Stimulated activated CD8-positive, alpha-beta memory T cell treated with anti-CD3 and anti-CD28 coated beads, Interleukin-15, amount 100 ng/mL, for 1 hour (primary cell): ENCODE measurements around the gene GPC5.
"Not testable (repeated sequence)": the region's sequence is repeated elsewhere in the genome, so short reads cannot be mapped to it uniquely, and the experiment has no call there.

Source experiments
- DNase-seq: peaks from one replicate; pipeline ENCODE4 v3.0.0-alpha.2; 2020; ENCODE audit warnings: low read depth

The GPC5 gene

DNA sequence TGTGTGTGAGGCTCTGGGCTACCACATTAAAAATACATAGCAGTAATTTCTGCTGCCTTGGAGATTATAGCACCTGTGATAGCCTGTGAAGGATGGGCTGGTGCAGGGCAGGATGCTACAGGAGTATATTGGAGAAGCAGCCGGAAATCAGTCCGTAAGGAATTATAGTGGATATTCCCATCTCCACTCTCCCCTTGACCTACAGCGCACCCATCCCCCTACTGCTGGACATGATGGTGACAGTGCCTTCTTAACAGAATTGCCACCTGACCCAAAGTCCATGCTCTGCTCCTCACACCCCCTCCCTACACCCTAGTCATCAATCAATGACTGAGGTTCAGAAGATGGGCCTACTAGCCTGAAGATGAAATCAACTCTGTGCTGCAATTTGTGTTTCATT lies 376.0 kb downstream of the GPC5 start:
- DNase-seq = no peak

DNA sequence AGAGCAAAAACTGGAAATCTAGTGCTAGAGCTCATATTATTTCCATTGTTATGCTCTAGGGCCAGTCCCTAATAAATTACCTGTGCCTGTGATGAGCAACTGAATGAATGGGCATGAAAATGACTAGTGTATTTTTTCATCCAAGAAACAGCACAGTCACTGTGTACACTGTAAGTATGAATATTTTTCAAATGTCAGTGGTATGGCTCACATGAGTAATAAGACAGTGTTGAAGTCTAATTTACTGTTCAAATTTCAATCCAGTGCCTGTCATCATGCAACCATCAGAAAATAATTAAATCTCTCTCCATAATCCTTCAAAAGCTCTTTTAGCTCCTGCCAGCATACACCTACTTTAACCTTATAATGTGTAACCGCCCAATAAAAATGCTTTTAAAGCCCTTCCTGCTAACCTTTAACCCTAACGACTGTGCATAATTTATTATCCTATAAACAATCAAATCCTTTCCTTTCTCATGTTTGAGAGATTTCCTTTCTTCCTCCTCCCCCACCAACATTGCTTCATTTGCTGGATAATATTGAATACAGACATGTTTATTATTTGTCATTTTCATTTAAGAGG lies 378.3 kb downstream of the GPC5 start:
- no peak for DNase-seq

DNA sequence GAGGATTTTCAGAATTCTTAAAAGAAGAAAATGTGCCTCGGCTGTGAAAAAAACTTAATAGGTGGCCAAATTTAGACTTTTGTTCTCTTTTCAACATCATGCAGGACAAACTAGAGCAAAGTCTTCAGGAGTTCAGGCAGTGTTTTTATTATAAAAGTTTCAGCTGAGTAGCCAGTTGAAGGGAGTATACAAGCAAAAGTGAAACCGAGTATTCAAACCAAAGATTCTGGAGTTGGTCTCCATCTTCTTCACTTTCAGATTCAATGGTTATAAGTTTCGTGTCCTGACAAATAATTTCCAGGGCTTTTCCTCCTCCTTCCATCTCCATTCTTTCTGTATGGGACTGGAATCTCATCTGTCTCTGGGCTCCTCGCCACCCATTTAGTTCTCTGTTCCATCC lies 379.7 kb downstream of the GPC5 start:
- DNase-seq = no peak

DNA sequence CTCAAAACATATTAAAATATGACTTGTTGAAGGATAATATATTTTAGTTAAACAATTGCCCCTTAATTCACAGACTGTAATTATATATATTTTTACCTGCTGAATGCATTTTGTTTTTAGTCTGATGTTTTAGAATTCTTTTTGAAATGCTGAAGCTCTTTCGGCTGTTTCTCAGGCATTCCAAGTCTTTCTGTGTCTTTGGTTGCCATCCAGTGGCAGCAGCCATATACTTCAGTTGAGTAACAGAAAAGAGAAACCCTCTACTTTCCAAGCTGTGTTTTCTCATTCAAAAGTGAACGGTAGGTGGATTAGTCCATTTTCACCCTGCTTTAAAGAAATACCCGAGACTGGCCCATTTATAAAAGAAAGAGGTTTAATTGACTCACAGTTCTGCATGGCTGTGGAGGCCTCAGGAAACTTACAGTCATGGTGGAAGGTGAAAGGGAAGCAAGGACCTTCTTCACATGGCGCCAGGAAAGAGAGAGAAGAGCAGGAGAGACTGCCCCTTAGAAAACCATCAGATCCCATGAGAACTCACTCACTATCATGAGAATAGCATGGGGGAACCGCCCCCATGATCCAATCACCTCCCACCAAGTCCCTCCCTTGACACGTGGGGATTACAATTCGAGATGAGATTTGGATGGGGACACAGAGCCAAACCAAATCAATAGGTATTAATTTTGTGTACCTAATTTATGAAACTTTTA lies 383.7 kb downstream of the GPC5 start:
- not testable (repeated sequence) for DNase-seq

DNA sequence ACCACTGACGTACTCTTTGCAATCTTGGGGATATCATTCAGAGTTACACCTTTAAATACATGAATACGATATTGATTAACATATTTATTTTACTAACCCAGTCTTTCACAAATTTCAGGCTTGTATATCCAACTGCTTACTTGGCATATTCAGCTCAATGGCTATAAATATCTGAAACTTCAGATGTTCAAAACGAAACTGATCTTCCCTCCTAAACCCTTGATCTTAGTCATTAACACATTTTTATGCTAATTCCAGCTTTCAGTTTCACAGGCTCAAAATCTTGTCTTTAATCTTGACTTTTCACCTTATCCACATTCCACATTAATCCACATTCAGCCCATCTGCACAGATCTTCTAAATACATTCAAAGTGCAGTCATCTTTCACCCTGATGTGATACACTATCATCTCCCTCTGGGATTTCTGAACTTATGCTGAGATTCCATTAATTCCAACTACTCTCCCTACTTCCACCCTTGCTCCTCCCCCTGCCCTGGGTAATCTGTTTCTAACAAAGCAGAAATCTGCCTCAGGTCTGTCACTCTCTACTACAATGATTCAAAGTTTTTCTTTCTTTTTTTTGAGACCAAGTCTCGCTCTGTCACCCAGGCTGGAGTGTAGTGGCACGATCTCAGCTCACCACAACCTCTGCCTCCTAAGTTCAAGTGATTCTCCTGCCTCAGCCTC lies 387.2 kb downstream of the GPC5 start:
- DNase-seq = no peak

DNA sequence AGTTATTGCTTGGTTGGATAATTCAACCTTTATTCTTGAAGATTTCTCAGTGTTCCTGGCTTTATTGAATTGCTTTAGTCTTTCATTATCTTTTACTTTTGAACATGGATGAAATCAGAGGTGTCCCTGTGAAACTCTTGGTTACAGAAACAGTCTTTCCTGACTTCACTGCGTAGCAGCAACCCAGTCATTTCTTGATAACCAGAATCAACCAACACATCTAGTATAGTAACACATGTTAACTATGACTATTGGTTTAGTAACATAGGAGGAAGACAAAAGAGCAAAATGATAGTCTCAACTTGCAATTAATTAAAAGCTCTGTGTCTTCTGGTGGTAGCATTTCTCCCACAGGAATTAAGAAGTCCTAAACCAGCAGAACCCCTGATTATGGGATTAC lies 393.6 kb downstream of the GPC5 start:
- no peak for DNase-seq

DNA sequence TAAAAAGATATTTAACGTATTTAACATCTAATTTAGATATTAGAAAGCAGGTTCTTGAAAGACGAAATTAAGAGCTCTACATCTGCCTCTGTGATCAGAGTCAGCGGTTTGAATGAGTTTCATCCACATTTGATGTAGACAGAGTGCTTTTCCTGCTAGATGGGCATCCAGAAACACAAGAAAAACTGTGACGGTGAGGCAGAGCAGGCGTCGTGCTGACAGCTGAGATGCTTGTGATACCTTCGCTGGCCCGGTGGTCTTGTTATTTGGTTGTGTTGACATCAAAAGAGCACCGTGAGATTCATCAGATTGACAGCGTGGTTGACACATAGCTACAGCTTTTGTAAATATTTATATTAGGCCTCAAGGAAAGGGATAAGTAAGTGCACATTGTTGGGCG lies 399.1 kb downstream of the GPC5 start:
- no peak for DNase-seq

DNA sequence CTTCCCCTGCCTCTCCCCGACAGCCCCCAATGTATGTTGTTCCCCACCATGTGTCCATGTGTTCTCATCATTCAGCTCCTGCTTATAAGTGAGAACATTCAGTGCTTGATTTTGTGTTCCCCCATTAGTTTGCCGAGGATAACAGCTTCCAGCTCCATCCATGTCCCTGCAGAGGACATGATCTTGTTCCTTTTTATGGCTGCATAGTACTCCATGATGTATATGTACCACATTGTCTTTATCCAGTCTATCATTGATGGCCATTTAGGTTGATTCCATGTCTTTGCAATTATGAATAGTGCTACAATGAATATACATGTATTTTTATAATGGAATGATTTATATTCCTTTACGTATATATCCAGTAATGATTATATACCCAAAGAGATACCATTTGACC lies 399.9 kb downstream of the GPC5 start:
- not testable (repeated sequence) for DNase-seq

DNA sequence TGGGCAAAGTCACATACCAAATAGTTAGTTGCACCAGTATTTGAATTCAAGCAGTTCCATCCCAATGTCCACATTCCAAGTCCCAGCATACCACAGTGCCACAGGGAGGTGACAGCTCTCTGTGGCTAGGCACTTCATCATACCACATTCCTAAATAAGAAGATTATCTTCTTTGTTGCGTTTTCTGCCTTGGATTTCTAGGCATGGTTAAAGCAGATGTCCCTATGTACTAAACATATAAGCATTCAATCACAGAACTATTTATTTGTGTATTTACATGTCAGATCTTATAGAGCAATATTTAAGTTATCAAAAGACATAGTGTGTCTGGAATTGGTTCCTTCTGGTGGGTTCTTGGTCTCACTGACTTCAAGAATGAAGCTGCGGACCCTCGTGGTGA lies 403.4 kb downstream of the GPC5 start:
- DNase-seq = not testable (repeated sequence)

DNA sequence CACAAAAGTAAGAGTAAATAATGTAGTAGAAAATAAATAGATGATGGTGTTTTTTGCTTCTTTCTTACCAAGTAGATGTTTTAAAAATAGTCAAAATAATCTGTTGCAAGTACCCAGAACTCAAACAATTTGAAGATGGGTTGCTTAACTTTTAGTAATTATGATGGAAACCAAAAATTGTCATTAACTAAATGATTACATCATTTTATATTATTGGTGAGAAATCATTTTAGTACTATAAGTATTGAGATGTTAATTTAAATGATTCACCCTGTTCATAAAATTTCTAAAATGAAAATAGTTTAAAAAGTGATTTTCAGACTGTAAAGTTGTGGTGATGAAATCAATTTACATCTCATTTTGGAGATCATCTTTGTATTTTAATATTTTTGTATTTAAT lies 404.5 kb downstream of the GPC5 start:
- DNase-seq = no peak

DNA sequence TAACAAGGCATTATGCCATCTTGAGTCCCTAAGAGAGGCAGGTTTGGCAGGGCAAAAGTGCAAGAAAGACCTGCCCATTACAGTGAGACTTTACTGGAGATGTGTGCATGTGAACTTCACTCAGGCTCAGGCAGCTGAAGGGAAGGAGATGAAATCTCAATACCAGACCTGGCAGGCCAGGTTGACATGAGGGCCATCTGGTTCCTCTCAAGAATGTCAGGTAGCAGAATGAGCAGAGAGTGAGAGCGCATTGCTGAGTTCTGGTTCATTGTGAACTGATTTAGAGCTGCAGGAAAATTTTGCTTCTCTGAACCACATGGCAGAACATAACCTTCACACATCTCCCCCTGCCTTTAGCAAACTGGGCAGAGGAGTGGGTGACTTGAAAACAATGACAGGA lies 406.3 kb downstream of the GPC5 start:
- DNase-seq = no peak

DNA sequence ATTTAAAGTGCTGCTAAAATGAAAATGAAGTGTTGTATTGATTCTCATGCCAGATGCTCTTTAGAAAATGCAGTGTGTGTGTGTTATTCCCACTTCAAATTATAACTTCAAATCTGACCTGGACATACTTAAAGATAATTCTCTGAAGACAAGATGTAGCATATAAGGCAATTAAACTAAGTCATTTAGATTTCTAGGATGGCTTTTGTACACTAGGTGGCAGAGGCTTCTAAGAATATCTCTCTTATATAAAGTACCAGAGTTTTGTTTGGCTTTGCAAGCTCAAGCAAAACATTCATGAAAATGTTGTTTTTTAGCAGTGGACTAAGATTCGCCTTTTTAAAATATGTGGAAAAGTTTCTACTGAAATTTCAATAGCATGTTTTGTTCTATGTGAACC lies 407.2 kb downstream of the GPC5 start:
- DNase-seq = no peak

DNA sequence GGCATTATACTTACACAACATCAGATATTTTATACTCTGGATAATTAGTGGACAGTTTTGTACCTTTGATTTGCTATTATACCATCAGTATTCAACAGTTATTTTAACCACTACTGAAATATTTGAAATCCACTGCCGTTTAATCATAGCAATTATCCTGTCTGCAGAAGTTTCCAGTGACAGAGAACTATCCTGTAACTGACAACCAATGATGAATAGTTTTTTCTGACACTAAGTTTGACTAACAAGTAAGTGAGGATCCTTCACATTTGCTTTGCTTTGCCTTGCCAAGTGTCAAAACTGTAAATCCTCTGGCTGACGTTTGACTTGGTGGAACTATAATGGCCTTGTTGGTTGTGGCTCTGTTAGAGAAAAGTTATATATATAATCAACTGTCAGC lies 410.7 kb downstream of the GPC5 start:
- no peak for DNase-seq

DNA sequence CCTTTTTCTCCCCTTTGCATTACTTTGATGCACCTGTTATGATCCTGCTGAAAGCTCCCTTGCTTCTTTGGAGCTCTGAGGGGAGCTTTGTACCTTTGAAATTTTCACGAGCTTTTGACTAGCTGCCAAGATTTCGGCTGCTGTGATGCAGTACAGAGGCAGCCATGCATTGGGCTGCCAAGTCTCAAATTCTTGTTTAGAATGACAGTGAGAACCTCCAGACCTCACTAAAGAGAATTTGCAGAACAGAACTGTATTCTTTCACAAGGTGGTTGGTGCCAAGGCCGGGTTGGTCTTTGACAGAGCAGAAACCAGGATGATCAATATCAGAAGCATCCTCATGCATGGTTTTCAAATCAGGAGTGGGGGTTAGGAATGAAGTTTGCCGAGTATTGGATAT lies 414.8 kb downstream of the GPC5 start:
- no peak for DNase-seq

DNA sequence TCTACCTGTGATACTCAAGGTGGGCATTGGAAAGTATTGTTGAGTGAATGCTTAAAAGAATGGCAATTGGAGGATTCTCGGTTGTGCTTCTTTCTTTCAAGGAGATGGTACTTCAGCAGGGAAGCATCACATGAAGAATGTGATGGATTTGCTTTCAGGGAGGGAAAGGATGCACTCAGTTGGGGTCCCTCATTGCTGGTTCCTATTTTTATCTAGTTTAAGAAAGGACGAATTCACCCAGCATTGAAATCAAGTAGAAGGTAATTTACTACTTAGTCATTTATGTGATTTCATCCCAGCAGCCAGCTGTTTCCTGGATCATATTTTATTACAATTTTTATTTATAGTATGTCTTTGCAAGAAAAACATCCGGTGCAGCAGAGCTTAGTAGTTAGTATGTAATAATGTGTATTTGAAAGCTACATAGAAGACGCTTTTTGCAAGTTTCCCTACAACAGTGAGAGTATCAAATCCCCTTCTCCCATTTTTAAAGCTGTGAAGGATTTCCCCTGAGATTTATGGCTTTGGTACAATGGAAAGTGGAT lies 417.9 kb downstream of the GPC5 start:
- no peak for DNase-seq

DNA sequence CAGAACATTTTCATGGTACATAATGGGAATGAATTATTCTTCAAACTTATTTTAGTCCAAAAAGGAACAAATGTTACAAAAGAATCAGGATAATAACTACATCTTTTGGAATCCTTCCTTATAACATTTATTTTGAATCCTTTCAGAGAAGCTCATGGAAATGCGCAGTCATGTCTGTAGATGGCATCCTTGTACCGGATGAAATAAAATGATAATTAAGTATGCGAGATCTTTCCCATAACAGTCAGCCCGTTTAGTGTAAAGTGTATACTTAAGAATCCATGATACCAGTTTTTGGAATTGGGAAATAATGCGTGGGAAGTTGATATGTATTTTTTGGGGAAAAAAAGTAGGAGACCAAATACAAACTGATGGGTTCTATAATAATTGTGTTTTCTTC lies 418.8 kb downstream of the GPC5 start:
- DNase-seq = no peak

DNA sequence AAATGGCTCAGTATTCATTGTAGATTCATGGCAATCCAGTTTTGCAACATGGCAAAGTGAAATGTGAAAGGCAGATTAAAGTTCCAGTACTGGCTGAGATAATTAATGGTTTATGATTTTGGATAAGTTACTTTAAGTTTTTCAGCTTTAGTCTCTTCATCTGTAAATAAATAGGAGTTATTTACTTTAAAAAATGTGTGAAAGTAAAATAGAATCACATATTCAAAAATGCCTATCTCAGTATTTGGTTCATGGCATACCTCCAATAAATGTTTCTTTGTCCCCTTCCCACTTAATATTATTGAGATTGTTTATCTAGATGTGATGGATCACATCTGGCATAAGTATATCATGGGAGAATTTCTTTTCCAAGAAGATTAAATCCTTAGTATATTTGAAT lies 426.0 kb downstream of the GPC5 start:
- DNase-seq = no peak

DNA sequence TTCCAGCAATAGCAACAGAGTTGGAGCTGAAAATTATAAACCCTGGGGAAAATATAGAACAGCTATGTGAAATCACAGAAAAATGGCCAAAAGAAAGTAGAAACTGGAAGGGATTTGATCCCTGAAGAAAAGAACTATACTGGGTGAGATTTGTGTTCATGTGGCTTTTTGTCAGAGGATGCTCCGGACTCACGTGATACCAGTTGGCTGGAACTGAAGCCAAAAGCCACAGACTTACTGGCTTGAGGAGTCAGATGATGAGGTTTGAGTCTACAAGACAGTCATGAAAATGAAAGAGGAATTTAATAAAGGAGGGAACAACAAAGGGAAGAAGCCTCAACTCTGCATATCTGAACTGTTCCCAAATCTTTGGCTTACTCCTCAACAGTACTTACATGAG lies 427.1 kb downstream of the GPC5 start:
- DNase-seq = no peak

DNA sequence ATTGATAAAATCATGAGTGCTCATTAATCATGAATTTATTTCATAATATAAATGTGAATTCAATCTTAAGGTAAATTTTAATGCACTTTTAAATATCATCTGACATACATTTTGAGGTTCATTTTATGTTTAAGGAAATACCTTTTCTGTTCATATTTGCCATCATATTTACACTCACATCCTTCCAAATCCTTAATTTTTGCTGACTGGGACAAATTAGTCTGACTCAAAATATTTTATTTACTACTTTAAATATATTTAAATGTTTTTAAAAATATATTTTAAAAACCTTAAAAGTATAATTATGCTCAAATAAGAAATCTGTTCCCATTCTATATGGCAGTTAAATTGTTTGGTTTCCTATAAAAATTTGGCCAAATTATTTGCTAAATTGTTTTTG lies 438.1 kb downstream of the GPC5 start:
- DNase-seq = no peak

DNA sequence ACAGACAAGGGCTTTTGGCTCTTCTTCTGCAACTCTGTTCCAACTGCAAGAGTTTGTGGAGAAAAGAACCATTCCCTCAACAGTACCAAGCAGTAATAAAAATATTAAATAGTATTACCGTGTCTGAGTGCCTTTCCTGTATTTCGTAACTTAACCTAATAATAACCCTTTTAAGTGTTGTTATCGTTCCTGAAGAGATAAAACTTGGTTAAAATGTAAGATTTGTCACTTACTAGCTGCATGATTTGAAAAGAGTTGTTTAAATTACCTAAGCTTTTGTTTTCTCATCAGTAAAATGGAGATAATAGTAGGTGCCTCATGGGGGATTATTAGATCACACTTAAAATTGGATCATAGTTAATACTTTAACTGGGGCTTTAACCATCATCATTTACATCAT lies 447.2 kb downstream of the GPC5 start:
- no peak for DNase-seq

DNA sequence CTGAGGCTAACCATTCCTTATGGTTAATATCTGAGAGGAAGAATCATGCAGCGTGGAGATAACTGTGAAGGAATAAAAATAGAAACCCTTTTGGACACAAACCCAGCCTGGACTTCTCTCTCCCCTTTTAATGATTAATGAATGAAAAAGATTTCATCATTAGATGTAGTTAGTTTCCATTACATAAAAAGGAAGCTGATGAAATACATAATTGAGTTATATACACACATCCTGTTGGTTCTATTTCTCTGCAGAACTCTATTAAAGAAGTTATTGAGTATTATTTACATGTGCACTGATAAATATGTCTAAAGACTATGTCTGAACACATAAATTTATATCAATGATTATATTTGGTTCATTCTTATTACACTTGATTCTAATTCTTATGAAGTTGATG lies 465.3 kb downstream of the GPC5 start:
- no peak for DNase-seq

DNA sequence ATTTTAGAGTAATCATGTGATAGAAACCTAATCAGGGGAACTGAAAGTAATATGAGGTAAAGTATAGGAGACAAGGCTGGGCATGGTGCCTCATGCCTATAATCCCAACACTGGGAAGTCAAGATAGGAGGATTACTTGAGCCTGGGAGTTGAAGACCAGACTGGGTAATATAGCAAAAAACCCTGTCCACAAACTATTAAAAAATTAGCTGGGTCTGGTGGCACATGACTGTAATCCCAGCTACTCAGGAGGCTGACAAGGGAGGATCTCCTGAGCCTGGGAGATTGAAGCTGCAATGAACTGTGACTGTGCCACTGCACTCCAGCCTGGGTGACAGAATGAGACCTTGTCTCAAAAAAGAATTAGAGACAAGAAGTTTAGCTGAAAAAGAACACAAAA lies 469.9 kb downstream of the GPC5 start:
- DNase-seq = no peak

DNA sequence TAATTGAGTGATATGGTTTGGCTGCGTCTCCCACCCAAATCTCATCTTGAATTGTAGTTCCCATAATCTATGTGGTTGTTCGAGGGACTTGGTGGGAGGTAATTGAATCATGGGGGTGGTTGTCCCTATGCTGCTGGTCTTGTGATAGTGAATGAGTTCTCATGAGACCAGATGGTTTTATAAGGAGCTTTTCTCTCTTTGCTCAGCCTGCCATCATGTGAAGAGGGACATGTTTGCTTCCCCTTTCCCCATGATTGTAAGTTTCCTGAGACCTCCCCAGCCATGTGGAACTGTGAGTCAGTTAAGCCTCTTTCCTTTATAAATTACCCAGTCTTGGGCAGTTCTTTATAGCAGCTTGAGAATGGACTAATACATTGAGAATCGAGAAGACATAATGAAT lies 480.1 kb downstream of the GPC5 start:
- DNase-seq = no peak
